ENCODE data around the gene KCNK15.

The KCNK15 gene

DNA sequence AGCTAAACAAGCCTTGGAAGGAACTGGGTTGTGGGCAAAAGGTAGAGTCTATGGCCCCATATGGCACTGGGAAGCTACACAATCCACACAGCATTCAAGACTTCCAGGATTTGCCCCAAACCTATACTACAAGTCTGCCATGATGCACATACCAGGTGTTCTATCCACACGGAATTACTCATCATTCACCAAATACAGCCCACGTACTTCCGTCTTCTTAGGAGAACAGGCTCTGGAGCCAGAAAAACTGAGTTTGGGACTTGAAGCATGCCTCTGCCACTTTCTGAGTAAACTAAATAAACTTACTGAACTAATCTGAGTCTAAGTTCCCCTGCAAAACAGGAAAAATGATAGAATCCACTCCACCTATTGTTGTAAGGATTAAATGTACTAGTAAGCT lies 36.1 kb downstream of the KCNK15 start:
- H3K9me3 ChIP-seq (ENCODE audit: control insufficient read depth in 1 of 2, low read length in 2 of 2), result no peaks in the 10 kb centered on the region
- H3K27ac ChIP-seq (ENCODE audit: low read depth, low read length), result no peak overlapping the region
- peaks cover 0 to 3% of the 10 kb centered on the region in 2 donors for H3K27me3 ChIP-seq (ENCODE audit: control insufficient read depth in 1 of 2, insufficient read depth in 2 of 2, low read length in 2 of 2)
- no peaks in the 10 kb centered on the region for H3K4me1 ChIP-seq (ENCODE audit: control insufficient read depth in 1 of 2, insufficient read depth in 2 of 2, low read length in 2 of 2)
- no peaks in the 10 kb centered on the region for H3K36me3 ChIP-seq (ENCODE audit: control insufficient read depth in 1 of 2, insufficient read depth in 2 of 2, low read length in 2 of 2)
- no peak overlapping the region for H3K9ac ChIP-seq (ENCODE audit: low read depth in 1 of 2, low read length in 2 of 2)
- no peak overlapping the region for H3K4me3 ChIP-seq (ENCODE audit: low read depth in 1 of 2, low read length in 2 of 2)

DNA sequence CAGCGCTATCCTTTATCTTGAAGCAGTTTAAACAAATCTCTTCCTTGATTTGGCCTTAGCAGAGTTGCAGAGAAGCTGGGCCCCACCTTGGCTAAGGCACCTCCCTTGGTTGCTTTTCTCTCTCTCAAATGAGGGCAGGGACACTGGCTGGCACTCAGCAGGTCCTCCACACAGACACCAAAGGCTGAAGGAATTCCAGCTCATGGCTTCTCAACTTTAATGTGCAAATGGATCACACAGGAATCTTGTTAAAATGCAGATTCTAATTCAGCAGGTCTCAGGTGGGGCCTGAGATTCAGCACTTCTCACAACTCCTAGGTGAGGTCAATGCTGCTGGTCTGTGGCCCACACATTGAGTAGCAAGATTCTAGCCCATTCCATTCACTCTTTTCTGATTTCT lies 39.0 kb downstream of the KCNK15 start:
- H3K9me3 ChIP-seq (ENCODE audit: control insufficient read depth in 1 of 2, low read length in 2 of 2), result no peaks in the 10 kb centered on the region
- H3K36me3 ChIP-seq (ENCODE audit: control insufficient read depth in 1 of 2, insufficient read depth in 2 of 2, low read length in 2 of 2), result no peaks in the 10 kb centered on the region
- peaks cover 0 to 5% of the 10 kb centered on the region in 2 donors for H3K27me3 ChIP-seq (ENCODE audit: control insufficient read depth in 1 of 2, insufficient read depth in 2 of 2, low read length in 2 of 2)
- H3K9ac ChIP-seq (ENCODE audit: low read depth in 1 of 2, low read length in 2 of 2), result no peak overlapping the region
- H3K27ac ChIP-seq (ENCODE audit: low read depth, low read length), result no peak overlapping the region
- no peaks in the 10 kb centered on the region for H3K4me1 ChIP-seq (ENCODE audit: control insufficient read depth in 1 of 2, insufficient read depth in 2 of 2, low read length in 2 of 2)
- H3K4me3 ChIP-seq (ENCODE audit: low read depth in 1 of 2, low read length in 2 of 2), result no peak overlapping the region

GRCh38 chr20:44785768-44786167 lies 40.1 kb downstream of the KCNK15 start:
- no peak overlapping the region for H3K4me3 ChIP-seq (ENCODE audit: low read depth in 1 of 2, low read length in 2 of 2)
- no peak overlapping the region for H3K27ac ChIP-seq (ENCODE audit: low read depth, low read length)

DNA sequence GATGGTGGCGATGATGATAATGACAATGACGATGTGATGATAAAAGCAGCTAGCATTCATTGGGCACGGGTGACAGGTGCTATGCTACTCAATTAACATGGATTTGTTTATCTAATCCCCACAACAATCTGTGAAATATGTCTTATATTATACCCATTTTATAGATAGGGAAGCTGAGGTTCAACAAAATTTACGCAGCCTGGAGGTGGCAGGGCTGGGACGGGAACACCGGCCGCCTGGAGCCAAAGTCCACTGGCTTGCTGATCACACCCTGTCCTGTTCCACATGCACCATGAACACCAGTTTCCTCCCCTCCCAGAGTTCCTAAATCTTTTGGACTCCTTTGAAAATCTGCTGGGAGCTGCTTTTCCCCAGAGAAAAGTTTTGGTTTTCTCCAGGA lies 41.6 kb downstream of the KCNK15 start:
- Histone ChIP-seq H3K4me1 (ENCODE audit: control insufficient read depth in 1 of 2, insufficient read depth in 2 of 2, low read length in 2 of 2) (no peaks in the 10 kb centered on the region), H3K9ac (ENCODE audit: low read depth in 1 of 2, low read length in 2 of 2) (no peak overlapping the region), H3K4me3 (ENCODE audit: low read depth in 1 of 2, low read length in 2 of 2) (no peak overlapping the region), H3K27ac (ENCODE audit: low read depth, low read length) (no peak overlapping the region), H3K36me3 (ENCODE audit: control insufficient read depth in 1 of 2, insufficient read depth in 2 of 2, low read length in 2 of 2) (no peaks in the 10 kb centered on the region), H3K27me3 (ENCODE audit: control insufficient read depth in 1 of 2, insufficient read depth in 2 of 2, low read length in 2 of 2) (peaks cover 0 to 5% of the 10 kb centered on the region in 2 donors), H3K9me3 (ENCODE audit: control insufficient read depth in 1 of 2, low read length in 2 of 2) (no peaks in the 10 kb centered on the region)

More at GRCh38 chr20:44785768-44786167, 40.1 kb downstream of the KCNK15 start:
- Histone ChIP-seq H3K9ac (ENCODE audit: low read depth in 1 of 2, low read length in 2 of 2) (no peak overlapping the region), H3K4me1 (ENCODE audit: control insufficient read depth in 1 of 2, insufficient read depth in 2 of 2, low read length in 2 of 2) (no peaks in the 10 kb centered on the region), H3K36me3 (ENCODE audit: control insufficient read depth in 1 of 2, insufficient read depth in 2 of 2, low read length in 2 of 2) (no peaks in the 10 kb centered on the region), H3K9me3 (ENCODE audit: control insufficient read depth in 1 of 2, low read length in 2 of 2) (no peaks in the 10 kb centered on the region), H3K27me3 (ENCODE audit: control insufficient read depth in 1 of 2, insufficient read depth in 2 of 2, low read length in 2 of 2) (peaks cover 0 to 5% of the 10 kb centered on the region in 2 donors)

- Histone ChIP-seq H3K9ac (ENCODE audit: low read depth in 1 of 2, low read length in 2 of 2) (no peak overlapping the region), H3K9me3 (ENCODE audit: control insufficient read depth in 1 of 2, low read length in 2 of 2) (no peaks in the 10 kb centered on the region), H3K27me3 (ENCODE audit: control insufficient read depth in 1 of 2, insufficient read depth in 2 of 2, low read length in 2 of 2) (peaks cover 0 to 5% of the 10 kb centered on the region in 2 donors), H3K27ac (ENCODE audit: low read depth, low read length) (no peak overlapping the region), H3K4me3 (ENCODE audit: low read depth in 1 of 2, low read length in 2 of 2) (no peak overlapping the region), H3K4me1 (ENCODE audit: control insufficient read depth in 1 of 2, insufficient read depth in 2 of 2, low read length in 2 of 2) (no peaks in the 10 kb centered on the region), H3K36me3 (ENCODE audit: control insufficient read depth in 1 of 2, insufficient read depth in 2 of 2, low read length in 2 of 2) (no peaks in the 10 kb centered on the region)
Measured at GRCh38 chr20:44788706-44789456, 43.2 kb downstream of the KCNK15 start.

DNA sequence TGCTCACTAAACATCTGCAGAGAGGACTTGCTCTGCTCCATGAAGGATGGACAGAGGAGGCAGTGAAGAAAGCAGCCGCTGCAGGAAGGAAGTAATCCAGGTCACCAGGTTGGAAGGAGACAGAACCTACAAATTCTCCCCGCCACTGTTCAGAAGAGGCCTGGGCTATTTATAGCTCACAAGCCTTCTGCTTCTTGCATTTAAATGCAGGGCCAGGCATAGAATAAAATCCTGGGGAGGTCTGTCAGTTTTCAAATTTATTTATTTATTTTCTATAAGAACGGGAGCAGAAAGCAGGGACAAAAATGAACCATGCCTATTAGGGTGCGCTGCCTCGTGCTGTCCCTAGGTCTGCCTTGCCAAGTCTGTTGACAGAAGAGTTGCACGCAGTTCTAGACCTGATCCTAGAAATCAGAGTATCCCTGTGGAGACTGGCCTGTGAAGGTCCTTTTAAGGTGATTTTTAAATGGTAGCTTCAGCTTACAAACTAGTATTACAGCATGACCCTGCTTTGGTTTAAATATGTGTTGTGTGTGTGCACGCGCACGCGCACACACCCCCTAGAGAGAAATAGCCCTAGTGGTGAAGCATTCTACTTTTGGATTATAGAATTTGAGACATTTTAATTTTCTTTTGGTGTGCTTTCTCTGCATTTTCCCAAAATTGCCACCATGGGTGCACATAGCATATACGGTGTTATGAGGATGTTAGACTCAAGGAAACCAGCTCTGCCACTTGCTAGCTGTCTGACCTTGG lies 45.2 kb downstream of the KCNK15 start:
- H3K27ac ChIP-seq (ENCODE audit: low read depth, low read length), result no peak overlapping the region
- no peak overlapping the region for H3K9ac ChIP-seq (ENCODE audit: low read depth in 1 of 2, low read length in 2 of 2)
- H3K4me1 ChIP-seq (ENCODE audit: control insufficient read depth in 1 of 2, insufficient read depth in 2 of 2, low read length in 2 of 2), result no peaks in the 10 kb centered on the region
- peaks cover 0 to 5% of the 10 kb centered on the region in 2 donors for H3K27me3 ChIP-seq (ENCODE audit: control insufficient read depth in 1 of 2, insufficient read depth in 2 of 2, low read length in 2 of 2)
- H3K9me3 ChIP-seq (ENCODE audit: control insufficient read depth in 1 of 2, low read length in 2 of 2), result no peaks in the 10 kb centered on the region
- no peak overlapping the region for H3K4me3 ChIP-seq (ENCODE audit: low read depth in 1 of 2, low read length in 2 of 2)
- no peaks in the 10 kb centered on the region for H3K36me3 ChIP-seq (ENCODE audit: control insufficient read depth in 1 of 2, insufficient read depth in 2 of 2, low read length in 2 of 2)

- Histone ChIP-seq H3K4me3 (ENCODE audit: low read depth in 1 of 2, low read length in 2 of 2) (no peak overlapping the region), H3K27me3 (ENCODE audit: control insufficient read depth in 1 of 2, insufficient read depth in 2 of 2, low read length in 2 of 2) (no peaks in the 10 kb centered on the region), H3K36me3 (ENCODE audit: control insufficient read depth in 1 of 2, insufficient read depth in 2 of 2, low read length in 2 of 2) (no peaks in the 10 kb centered on the region), H3K4me1 (ENCODE audit: control insufficient read depth in 1 of 2, insufficient read depth in 2 of 2, low read length in 2 of 2) (no peaks in the 10 kb centered on the region), H3K9ac (ENCODE audit: low read depth in 1 of 2, low read length in 2 of 2) (no peak overlapping the region), H3K27ac (ENCODE audit: low read depth, low read length) (no peak overlapping the region), H3K9me3 (ENCODE audit: control insufficient read depth in 1 of 2, low read length in 2 of 2) (no peaks in the 10 kb centered on the region)
Measured at GRCh38 chr20:44792796-44793195, 47.1 kb downstream of the KCNK15 start.

DNA sequence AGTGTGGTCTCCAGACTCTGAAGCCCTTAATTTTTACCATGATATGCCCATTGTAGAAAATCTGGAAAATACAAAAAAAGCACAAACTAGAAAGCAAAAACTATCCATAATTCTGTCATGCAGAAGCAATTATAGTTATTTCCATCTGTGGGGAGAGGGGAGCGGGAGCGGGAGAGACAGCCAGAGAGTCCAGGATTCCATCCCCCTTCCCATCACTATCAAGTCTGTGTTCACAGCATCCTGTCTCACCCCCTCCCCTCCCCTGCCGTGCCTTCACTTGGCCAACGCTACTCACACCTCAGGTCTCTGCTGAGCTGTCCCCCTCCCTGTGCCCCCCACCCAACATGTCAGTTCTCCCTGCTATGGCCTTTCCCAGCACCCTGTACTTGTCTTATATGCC lies 50.2 kb downstream of the KCNK15 start:
- no peaks in the 10 kb centered on the region for H3K4me1 ChIP-seq (ENCODE audit: control insufficient read depth in 1 of 2, insufficient read depth in 2 of 2, low read length in 2 of 2)
- no peak overlapping the region for H3K27ac ChIP-seq (ENCODE audit: low read depth, low read length)
- no peak overlapping the region for H3K9ac ChIP-seq (ENCODE audit: low read depth in 1 of 2, low read length in 2 of 2)
- H3K27me3 ChIP-seq (ENCODE audit: control insufficient read depth in 1 of 2, insufficient read depth in 2 of 2, low read length in 2 of 2), result peaks cover 0 to 3% of the 10 kb centered on the region in 2 donors
- H3K9me3 ChIP-seq (ENCODE audit: control insufficient read depth in 1 of 2, low read length in 2 of 2), result no peaks in the 10 kb centered on the region
- no peak overlapping the region for H3K4me3 ChIP-seq (ENCODE audit: low read depth in 1 of 2, low read length in 2 of 2)
- H3K36me3 ChIP-seq (ENCODE audit: control insufficient read depth in 1 of 2, insufficient read depth in 2 of 2, low read length in 2 of 2), result no peaks in the 10 kb centered on the region

DNA sequence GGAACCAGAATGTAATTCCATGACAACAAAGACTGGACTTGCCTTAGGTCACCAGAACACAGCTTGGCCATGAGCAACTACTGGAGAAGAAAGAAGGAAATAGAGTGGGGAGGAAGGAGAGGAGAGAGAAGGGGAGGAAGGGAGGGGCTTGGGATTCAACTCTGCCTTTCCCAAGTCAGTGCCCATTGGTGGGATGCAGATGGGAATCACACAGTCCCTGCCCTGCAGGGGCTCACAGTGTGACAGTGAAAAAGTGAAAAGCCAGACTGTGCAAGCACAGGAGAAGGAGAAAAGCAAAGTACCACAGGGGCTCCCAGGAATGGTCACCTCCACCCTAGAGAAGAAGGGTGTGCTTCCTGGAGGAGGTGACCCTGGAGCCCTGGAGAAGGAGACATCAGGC lies 50.6 kb downstream of the KCNK15 start:
- Histone ChIP-seq H3K9me3 (ENCODE audit: control insufficient read depth in 1 of 2, low read length in 2 of 2) (no peaks in the 10 kb centered on the region), H3K4me1 (ENCODE audit: control insufficient read depth in 1 of 2, insufficient read depth in 2 of 2, low read length in 2 of 2) (no peaks in the 10 kb centered on the region), H3K36me3 (ENCODE audit: control insufficient read depth in 1 of 2, insufficient read depth in 2 of 2, low read length in 2 of 2) (no peaks in the 10 kb centered on the region), H3K27ac (ENCODE audit: low read depth, low read length) (no peak overlapping the region), H3K4me3 (ENCODE audit: low read depth in 1 of 2, low read length in 2 of 2) (no peak overlapping the region), H3K27me3 (ENCODE audit: control insufficient read depth in 1 of 2, insufficient read depth in 2 of 2, low read length in 2 of 2) (peaks cover 0 to 3% of the 10 kb centered on the region in 2 donors), H3K9ac (ENCODE audit: low read depth in 1 of 2, low read length in 2 of 2) (no peak overlapping the region)

DNA sequence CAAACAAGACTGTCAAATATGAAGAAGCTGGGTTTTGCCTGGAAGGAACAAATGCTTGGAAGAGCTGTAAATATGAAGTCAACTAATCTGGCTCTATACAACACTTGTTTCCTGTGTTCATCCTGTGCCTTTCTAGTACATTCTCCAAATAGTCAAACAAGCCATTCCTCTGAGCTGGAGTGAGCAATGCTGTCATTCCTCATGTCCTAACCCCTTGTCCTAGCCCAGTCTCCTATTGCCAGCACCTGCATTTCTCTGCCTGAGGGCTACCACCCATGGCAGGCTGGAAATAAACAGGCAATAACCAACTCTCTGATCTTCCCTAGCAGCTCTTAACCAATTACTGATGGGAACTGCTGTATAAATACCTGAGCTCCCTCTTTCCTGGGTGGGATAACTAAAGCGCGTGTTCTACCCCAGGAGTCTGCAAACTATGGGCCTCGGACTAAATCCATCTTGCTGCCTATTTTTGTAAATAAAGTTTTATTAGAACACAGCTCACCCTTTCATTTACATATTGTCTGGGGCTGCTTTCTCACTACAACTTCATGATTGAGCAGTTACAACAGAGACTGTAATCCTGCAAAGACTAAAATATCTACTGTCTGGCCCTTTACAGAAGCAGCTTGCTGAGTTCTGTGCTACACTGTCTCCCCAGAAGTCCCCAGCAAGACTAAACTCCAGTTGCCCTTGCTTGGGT lies 51.2 kb downstream of the KCNK15 start:
- Histone ChIP-seq H3K27ac (ENCODE audit: low read depth, low read length) (no peak overlapping the region), H3K36me3 (ENCODE audit: control insufficient read depth in 1 of 2, insufficient read depth in 2 of 2, low read length in 2 of 2) (no peaks in the 10 kb centered on the region), H3K27me3 (ENCODE audit: control insufficient read depth in 1 of 2, insufficient read depth in 2 of 2, low read length in 2 of 2) (peaks cover 0 to 3% of the 10 kb centered on the region in 2 donors), H3K9me3 (ENCODE audit: control insufficient read depth in 1 of 2, low read length in 2 of 2) (no peaks in the 10 kb centered on the region), H3K4me3 (ENCODE audit: low read depth in 1 of 2, low read length in 2 of 2) (no peak overlapping the region), H3K4me1 (ENCODE audit: control insufficient read depth in 1 of 2, insufficient read depth in 2 of 2, low read length in 2 of 2) (no peaks in the 10 kb centered on the region), H3K9ac (ENCODE audit: low read depth in 1 of 2, low read length in 2 of 2) (no peak overlapping the region)

All from duodenal mucosa (tissue), 2 donors.